Osteocyte (in vitro differentiated cells): ENCODE results near the gene ATP6V0B. TPM values are rescaled to one million over a fixed set of nuclear protein-coding genes. Genes with fewer than 3 reads are reported as not detected.
A peak's percentile ranks its signal among the peaks of the same experiment; 100 is the strongest.

ENCODE experiments used
- DNase-seq: peaks from one replicate; pipeline ENCODE4 v3.0.0; 2021; ENCODE audit warnings: mixed read lengths; ENCODE audit not compliant: unreplicated experiment; ENCODE audit errors: extremely low spot score
- H3K27ac Mint-ChIP-seq: one replicate; pipeline ENCODE4 v1.8.0; 2021; ENCODE audit warnings: mild to moderate bottlenecking, mixed read lengths; ENCODE audit not compliant: unreplicated experiment
- H3K27me3 Mint-ChIP-seq: one replicate; pipeline ENCODE4 v1.8.0; 2021; ENCODE audit warnings: mixed read lengths; ENCODE audit not compliant: unreplicated experiment
- H3K36me3 Mint-ChIP-seq: one replicate; pipeline ENCODE4 v1.8.0; 2021; ENCODE audit warnings: mixed read lengths; ENCODE audit not compliant: unreplicated experiment
- H3K4me1 Mint-ChIP-seq: one replicate; pipeline ENCODE4 v1.8.0; 2021; ENCODE audit warnings: mixed read lengths; ENCODE audit not compliant: unreplicated experiment
- H3K4me3 Mint-ChIP-seq: one replicate; pipeline ENCODE4 v1.8.0; 2021; ENCODE audit warnings: mild to moderate bottlenecking, moderate library complexity, mixed read lengths; ENCODE audit not compliant: unreplicated experiment
- H3K9me3 Mint-ChIP-seq: one replicate; pipeline ENCODE4 v1.8.0; 2021; ENCODE audit warnings: mixed read lengths; ENCODE audit not compliant: unreplicated experiment
- total RNA-seq: library from RNA; stranded (reverse); gene quantifications from 2 replicates; pipeline ENCODE4 v1.2.1, GENCODE V29; 2021
- TF ChIP-seq, protein P1 (sequence below): fragments of 200-600 bp; sonication (generic); IDR thresholded peaks from 2 replicates; pipeline ENCODE4 v1.5.0; 2021; ENCODE audit warnings: antibody characterized with exemption, mild to moderate bottlenecking, moderate library complexity

The ATP6V0B gene
- total RNA-seq, 1 donor from 2014 or later = 128 TPM

GRCh38 chr1:43969746-43970466, 4.9 kb upstream of the ATP6V0B start, which contains the start of gene DPH2:
DPH2 (plus strand) TSS chr1:43970010; CDS start chr1:43970176, 166 bp downstream.
- H3K27me3 Mint-ChIP-seq = no peaks in the 10 kb centered on the region
- H3K4me3 Mint-ChIP-seq = peak within 1 kb of the TSS; percentile 93
- TF ChIP-seq, protein P1, sequence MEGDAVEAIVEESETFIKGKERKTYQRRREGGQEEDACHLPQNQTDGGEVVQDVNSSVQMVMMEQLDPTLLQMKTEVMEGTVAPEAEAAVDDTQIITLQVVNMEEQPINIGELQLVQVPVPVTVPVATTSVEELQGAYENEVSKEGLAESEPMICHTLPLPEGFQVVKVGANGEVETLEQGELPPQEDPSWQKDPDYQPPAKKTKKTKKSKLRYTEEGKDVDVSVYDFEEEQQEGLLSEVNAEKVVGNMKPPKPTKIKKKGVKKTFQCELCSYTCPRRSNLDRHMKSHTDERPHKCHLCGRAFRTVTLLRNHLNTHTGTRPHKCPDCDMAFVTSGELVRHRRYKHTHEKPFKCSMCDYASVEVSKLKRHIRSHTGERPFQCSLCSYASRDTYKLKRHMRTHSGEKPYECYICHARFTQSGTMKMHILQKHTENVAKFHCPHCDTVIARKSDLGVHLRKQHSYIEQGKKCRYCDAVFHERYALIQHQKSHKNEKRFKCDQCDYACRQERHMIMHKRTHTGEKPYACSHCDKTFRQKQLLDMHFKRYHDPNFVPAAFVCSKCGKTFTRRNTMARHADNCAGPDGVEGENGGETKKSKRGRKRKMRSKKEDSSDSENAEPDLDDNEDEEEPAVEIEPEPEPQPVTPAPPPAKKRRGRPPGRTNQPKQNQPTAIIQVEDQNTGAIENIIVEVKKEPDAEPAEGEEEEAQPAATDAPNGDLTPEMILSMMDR = no peak
- peak within 1 kb of the TSS; percentile 58 for H3K27ac Mint-ChIP-seq
- DNase-seq = peak; percentile 97
- peaks cover 23% of the 10 kb centered on the region for H3K4me1 Mint-ChIP-seq
- peaks cover 21% of the 10 kb centered on the region for H3K36me3 Mint-ChIP-seq
- H3K9me3 Mint-ChIP-seq = peaks cover 8% of the 10 kb centered on the region

DNA sequence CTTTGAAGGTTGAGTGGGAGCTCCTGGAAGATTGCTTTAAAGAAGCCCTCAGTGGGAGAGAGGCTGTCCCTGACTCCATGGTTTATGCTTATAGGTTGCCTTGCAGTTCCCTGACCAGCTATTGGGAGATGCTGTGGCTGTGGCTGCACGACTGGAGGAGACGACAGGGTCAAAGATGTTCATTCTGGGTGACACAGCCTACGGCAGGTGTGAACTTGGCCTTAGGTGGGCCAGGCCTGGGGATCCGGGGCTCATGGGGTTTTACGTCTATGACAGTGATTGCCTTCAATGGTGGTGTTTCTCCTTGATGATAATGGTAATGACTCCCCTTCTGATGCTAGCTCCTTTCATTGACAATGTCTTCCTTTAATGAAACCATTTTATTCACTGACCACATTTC, 4.3 kb upstream of the ATP6V0B start:
- DNase-seq = no peak
- Mint-ChIP-seq H3K9me3 (peaks cover 8% of the 10 kb centered on the region), H3K27ac (peak overlapping the region; percentile 58), H3K4me3 (peak overlapping the region; percentile 93), H3K27me3 (no peaks in the 10 kb centered on the region), H3K4me1 (peaks cover 23% of the 10 kb centered on the region), H3K36me3 (peaks cover 21% of the 10 kb centered on the region)
- TF ChIP-seq, protein P1 = no peak

- Mint-ChIP-seq H3K4me3 (peak overlapping the region; percentile 93), H3K4me1 (peaks cover 26% of the 10 kb centered on the region), H3K36me3 (peaks cover 21% of the 10 kb centered on the region), H3K27me3 (no peaks in the 10 kb centered on the region), H3K9me3 (peaks cover 8% of the 10 kb centered on the region), H3K27ac (no peak overlapping the region)
- TF ChIP-seq, protein P1 = no peak
- no peak for DNase-seq
Measured at GRCh38 chr1:43970911-43971310, 3.8 kb upstream of the ATP6V0B start.

DNA sequence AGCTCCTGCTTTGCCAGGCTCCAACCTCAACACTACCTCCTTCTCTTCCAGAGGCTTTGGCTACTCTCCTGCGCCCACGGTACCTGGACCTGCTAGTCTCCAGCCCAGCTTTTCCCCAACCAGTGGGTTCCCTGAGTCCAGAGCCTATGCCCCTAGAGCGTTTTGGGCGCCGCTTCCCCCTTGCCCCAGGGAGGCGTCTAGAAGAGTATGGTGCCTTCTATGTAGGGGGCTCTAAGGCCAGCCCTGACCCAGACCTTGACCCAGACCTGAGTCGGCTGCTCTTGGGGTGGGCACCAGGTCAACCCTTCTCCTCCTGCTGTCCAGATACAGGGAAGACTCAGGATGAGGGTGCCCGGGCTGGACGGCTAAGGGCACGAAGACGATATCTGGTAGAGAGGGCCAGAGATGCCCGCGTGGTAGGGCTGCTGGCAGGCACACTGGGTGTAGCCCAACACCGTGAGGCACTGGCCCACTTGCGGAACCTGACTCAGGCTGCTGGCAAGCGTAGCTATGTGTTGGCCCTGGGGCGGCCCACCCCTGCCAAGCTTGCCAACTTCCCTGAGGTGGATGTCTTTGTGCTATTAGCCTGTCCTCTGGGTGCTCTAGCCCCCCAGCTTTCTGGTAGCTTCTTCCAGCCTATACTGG, 3.3 kb upstream of the ATP6V0B start:
- Mint-ChIP-seq H3K36me3 (peaks cover 21% of the 10 kb centered on the region), H3K4me3 (peak overlapping the region; percentile 93), H3K27me3 (no peaks in the 10 kb centered on the region), H3K9me3 (peaks cover 8% of the 10 kb centered on the region), H3K4me1 (peaks cover 31% of the 10 kb centered on the region), H3K27ac (no peak overlapping the region)
- DNase-seq = no peak
- TF ChIP-seq, protein P1 = no peak

DNA sequence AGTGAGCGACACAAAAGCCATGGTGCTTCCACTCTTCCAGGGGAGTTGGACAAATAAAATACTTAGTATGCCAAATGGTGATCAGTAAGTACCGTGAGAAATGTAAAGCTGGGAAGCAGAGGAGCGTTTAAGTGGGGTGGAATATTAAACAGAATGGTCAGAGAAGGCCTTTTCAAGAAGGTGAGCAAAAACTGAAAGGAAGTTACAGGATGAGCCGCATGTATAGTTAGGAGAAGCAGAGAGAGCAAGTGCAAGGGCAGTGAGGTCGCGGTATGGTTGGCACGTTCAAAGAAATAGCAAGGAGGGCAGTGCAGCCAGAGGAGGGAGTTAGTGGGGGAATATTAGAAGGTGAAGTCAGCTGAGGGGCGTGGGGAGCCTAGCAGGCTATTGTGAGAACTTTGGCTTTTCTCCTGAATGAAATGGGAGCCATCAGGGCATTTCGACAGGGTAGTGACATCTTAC, 748 bp upstream of the ATP6V0B start:
- Mint-ChIP-seq H3K4me3 (peak overlapping the region; percentile 91), H3K27me3 (no peaks in the 10 kb centered on the region), H3K9me3 (no peaks in the 10 kb centered on the region), H3K27ac (peak overlapping the region; percentile 92), H3K4me1 (peaks cover 53% of the 10 kb centered on the region), H3K36me3 (peaks cover 19% of the 10 kb centered on the region)
- no peak for DNase-seq
- TF ChIP-seq, protein P1 = no peak
